8988T (cell line): Measurements from ENCODE around the gene RBBP7.

Experiments used
- DNase-seq: peaks from one replicate; pipeline ENCODE4 v3.0.0; 2011

Gene RBBP7

DNA sequence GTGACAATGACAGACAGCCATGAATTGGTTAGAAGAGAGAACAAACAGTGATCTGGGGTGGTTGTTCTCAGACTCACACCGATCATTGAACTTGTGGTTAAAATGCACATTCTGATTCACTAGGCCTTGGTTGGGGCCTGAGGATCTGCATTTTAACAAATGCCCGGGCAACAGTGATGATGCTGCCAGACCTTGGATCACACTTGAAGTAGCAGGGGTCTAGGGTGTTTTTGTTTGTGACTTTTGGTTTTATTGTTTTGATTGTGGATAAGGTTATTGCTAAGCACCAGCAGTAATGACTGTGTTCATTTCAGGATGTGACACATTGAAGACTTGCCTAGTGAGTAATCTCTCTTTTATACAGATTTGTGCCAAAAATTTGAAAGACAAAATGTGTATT, 47.4 kb downstream of the RBBP7 start:
- DNase-seq = no peak

DNA sequence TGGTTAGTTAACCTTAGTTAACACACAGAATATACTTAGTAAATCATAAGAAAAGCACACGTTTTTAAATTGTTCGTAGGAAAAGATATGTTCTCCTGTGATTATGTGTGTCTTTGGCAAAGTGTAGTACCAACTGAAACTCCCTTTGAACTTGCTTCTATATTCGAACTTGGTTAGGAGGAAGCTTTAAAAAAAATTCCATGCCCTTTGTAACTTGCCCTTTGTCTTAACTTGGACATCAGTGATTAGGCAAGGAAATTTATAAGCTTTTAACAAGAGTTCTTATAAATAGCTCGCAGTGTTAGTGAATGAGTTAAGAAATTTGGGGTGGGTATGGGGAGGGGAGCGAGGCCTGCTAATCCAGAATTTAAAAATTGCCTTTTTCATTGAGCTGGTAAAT, 50.5 kb downstream of the RBBP7 start:
- DNase-seq = no peak

DNA sequence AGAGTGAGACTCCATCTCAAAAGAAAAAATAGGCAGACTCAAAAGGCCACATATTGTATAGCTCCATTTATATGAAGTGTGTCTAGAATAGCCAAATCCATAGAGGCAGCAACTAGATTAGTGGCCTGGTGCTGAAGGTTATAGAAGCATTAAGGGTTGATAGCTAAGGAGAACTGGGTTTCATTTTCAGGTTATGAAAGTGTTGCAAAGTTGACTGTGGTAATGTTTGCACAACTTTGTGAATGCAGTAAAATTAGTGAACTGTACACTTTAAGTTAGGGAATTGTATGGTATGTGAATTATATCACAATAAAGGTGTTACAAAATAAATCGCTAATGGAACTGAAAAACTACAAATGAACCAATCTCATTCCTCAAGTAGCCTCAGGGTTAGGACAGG, 55.6 kb downstream of the RBBP7 start:
- DNase-seq = no peak

DNA sequence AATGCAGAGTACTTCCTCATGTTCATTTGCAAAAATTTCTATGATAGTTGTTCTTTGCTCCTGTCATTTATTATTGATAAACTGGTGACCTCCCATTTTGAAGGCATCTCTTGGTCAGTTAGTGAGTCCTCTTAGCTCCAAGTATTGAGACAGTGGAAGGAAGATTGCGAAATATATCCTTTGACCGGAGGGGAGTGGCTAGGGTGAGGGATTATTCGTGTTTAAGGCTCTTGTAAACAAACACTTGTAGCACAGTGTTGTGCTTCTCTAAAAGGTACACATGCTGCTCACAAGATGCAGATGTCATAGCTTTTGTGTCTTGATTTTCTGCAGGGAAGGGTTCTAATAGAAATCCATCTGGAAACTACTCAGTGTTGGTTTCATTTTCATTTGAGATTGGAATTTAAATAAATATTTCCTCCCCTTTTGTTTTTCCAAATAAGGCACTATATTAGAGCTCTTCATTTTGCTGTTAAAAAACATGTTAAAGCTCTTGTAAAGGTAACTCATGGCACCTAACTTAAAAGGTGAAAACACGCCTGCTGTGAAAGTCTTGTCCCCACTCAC, 62.1 kb downstream of the RBBP7 start:
- DNase-seq = no peak

DNA sequence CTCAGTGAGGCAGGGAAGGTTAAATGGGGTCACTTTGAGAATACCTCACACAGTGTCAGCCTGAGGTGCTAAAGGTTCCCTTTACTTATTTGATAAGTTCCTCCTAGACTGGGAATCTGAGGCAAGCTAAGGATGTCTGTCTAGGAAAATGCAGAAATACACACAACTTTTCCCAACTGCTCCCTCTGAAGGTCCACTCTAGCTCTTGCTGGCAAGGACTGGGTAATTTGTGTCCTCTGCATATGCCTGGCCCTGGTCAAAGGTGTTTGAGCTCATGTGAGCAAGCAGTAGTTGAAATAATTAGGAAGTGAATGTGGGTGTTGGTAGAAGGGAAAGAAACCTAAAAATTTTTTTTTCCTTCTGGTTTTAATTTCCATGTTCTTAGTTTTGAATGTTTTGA, 62.6 kb downstream of the RBBP7 start:
- peak; percentile 32 for DNase-seq

DNA sequence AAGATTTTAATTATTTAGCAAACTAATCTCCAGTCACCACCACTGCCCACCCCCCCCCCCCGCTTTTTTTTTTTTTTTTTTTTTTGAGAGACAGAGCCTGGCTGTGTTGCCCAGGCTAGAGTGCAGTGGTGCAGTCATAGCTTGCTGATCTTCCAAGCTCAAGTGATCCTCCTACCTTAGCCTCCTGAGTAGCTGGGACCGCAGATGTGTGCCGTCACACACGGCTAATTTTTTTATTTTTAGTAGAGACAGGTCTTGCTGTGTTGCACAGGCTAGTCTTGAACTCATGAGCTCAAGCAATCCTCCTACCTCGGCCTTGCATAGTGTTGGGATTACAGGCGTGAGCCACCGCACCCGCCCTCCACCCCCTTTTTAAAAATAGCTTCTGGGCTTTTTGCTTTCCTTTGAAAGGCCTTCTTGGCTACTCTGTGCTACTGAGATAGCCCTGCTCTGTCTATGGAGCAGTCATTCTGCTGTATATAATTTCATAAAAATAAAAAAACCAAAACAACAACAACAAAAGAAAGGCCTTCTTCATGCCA, 65.2 kb downstream of the RBBP7 start:
- DNase-seq = no peak

DNA sequence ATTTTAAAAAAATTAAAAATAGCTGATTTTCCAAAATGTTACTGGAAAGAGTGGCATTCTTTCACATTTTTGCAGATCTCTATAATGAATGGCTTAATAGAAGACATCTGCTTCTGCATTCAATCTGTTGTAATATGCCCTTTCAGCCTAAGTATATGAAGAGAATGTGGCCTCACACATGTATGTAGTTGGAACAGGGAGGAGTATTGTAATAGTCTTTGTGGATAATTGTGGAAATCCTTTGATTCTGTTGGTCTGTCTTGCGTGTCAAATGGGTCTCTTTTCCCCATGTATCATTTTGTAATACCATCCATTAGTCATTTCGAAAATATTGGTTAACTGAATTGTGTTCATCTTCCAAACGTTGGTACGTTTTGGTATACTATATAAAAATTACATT, 72.3 kb downstream of the RBBP7 start:
- DNase-seq = no peak

DNA sequence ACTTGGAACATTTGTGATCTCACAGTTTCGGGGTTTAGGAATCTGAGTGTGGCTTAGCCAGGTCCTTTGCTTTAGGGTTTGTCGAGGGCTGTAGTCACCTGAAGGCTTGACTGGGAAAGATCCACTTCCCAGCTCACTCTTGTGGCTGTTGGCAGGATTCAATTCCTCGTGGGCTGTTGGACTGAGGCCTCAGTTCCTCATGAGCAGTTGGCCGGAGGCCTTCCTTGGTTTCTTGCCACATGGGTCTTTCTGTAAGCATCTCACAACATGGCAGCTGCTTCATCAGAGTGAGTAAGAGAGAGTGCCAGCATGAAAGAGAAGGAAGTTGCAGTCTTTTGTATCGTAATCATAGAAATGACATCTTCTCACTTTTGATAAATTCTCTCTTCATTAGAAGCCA, 72.8 kb downstream of the RBBP7 start:
- no peak for DNase-seq

DNA sequence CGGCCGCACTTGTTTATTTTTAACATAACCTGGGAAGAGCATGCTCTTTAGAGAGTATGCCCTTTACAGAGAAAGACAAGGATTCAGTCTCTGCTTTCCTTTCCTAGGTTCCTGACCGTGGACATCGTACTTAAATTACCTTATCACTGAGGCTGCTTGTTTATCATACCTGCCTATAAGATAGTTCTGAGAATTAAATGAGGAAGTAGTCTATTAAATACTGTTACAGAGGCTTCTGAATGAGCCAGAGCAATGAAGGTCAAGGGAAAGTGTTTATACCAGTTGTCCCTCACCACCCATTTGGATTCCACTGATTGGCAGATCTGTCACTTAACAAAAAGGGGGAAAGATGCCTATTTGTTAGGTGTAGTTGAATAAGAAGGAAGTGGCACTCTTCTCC, 73.9 kb downstream of the RBBP7 start:
- no peak for DNase-seq
